KMS-11 (cell line): ENCODE data around the gene TMEM184A.

Source experiments
- H2AFZ ChIP-seq: fragments of 200-600 bp; sonication (generic); 2 replicates; pipeline ENCODE4 v1.6.1; 2016; ENCODE audit warnings: antibody characterized with exemption, mixed run types, low read depth
- H3K27ac ChIP-seq: fragments of 200-600 bp; sonication (generic); 2 replicates; pipeline ENCODE4 v1.6.1; 2016; ENCODE audit warnings: mild to moderate bottlenecking, mixed run types
- H3K27me3 ChIP-seq: fragments of 200-600 bp; sonication (generic); 2 replicates; pipeline ENCODE4 v1.6.1; 2017; ENCODE audit warnings: mild to moderate bottlenecking, low read depth, mixed run types, moderate library complexity; ENCODE audit not compliant: insufficient read depth
- H3K36me3 ChIP-seq: fragments of 200-600 bp; sonication (generic); 2 replicates; pipeline ENCODE4 v1.6.1; 2017; ENCODE audit warnings: mild to moderate bottlenecking, mixed run types; ENCODE audit not compliant: insufficient read depth
- H3K4me1 ChIP-seq: fragments of 200-600 bp; sonication (generic); 2 replicates; pipeline ENCODE4 v1.6.1; 2016; ENCODE audit warnings: mild to moderate bottlenecking, low read depth, mixed run types; ENCODE audit not compliant: poor library complexity, severe bottlenecking
- H3K4me2 ChIP-seq: fragments of 200-600 bp; sonication (generic); 2 replicates; pipeline ENCODE4 v1.7.0; 2016; ENCODE audit warnings: mild to moderate bottlenecking, mixed run types
- H3K4me3 ChIP-seq: fragments of 200-600 bp; sonication (generic); IDR thresholded peaks from 2 replicates; pipeline ENCODE4 v1.6.1; 2017; ENCODE audit warnings: low read depth, low read length, mixed read lengths; ENCODE audit not compliant: insufficient read depth
- H3K79me2 ChIP-seq: fragments of 200-600 bp; sonication (generic); 2 replicates; pipeline ENCODE4 v1.6.1; 2016; ENCODE audit warnings: low read depth, mixed run types; ENCODE audit not compliant: insufficient read depth
- H3K9ac ChIP-seq: fragments of 200-600 bp; sonication (generic); 2 replicates; pipeline ENCODE4 v1.6.1; 2016; ENCODE audit warnings: mild to moderate bottlenecking, mixed run types
- H4K20me1 ChIP-seq: fragments of 200-600 bp; sonication (generic); 2 replicates; pipeline ENCODE4 v1.6.1; 2016; ENCODE audit warnings: mild to moderate bottlenecking, mixed run types; ENCODE audit not compliant: insufficient read depth
- CTCF ChIP-seq: fragments of 200-600 bp; sonication (generic); conservative IDR thresholded peaks from 2 replicates; pipeline ENCODE4 v1.6.1; 2017; ENCODE audit warnings: low read depth, mild to moderate bottlenecking, antibody characterized with exemption, low read length, moderate library complexity, mixed read lengths

TMEM184A gene

DNA sequence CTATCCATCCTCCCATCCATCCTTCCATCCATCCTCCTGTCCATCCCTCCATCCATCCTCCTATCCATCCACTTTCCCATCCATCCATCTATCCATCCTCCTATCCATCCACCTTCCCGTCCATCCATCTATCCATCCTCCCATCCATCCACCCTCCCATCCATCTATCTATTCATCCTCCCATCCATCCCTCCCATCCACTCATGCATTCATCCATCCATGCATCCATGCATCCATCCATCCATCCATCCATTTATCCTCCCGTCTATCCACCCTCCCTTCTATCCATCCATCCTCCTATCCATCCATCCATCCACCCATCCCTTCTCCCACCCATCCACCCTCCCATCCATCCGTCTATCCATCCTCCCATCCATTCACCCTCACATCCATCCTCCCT, 39.0 kb upstream of the TMEM184A start:
- H3K36me3 ChIP-seq = no peaks in the 10 kb centered on the region
- no peak overlapping the region for H3K4me3 ChIP-seq
- no peaks in the 10 kb centered on the region for H3K4me1 ChIP-seq
- H3K4me2 ChIP-seq = no peak overlapping the region
- no peaks in the 10 kb centered on the region for H4K20me1 ChIP-seq
- no peak overlapping the region for H2AFZ ChIP-seq
- no peak overlapping the region for H3K27ac ChIP-seq
- peaks cover 86% of the 10 kb centered on the region for H3K27me3 ChIP-seq
- H3K9ac ChIP-seq = no peak overlapping the region
- no peak for TF ChIP-seq CTCF
- no peaks in the 10 kb centered on the region for H3K79me2 ChIP-seq

DNA sequence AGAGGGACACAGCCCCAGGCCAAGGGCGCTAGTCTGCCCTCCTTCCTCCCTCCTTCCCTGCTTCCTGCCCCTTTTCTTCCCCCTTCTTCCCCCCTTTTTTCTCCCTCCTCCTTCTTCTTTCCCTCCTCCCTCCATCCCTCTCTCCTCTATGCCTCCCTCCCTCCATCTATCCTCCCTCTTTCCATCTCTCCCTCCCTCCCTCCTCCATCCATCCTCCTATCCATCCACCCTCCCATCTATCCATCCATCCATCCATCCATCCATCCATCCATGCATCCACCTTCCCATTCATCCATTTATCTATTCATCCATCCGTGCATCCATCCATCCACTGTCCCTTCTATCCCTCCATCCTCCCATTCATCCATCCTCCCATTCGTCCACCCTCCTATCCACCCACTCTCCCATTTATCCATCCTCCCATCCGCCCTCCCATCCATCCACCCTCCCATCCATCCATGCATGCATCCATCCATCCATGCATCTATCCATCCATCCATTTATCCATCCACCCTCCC, 38.0 kb upstream of the TMEM184A start:
- Histone ChIP-seq H3K4me3 (no peak overlapping the region), H3K79me2 (no peaks in the 10 kb centered on the region), H3K4me2 (no peak overlapping the region), H4K20me1 (no peaks in the 10 kb centered on the region), H2AFZ (no peak overlapping the region), H3K4me1 (no peaks in the 10 kb centered on the region), H3K27ac (no peak overlapping the region), H3K36me3 (no peaks in the 10 kb centered on the region), H3K9ac (no peak overlapping the region), H3K27me3 (peaks cover 87% of the 10 kb centered on the region)
- no peak for TF ChIP-seq CTCF

GRCh38 chr7:1593091-1593866, 37.3 kb upstream of the TMEM184A start:
- TF ChIP-seq CTCF = peak; percentile 42; the same call in 1 of the 2 replicates
- no peak overlapping the region for H3K27ac ChIP-seq
- H3K79me2 ChIP-seq = no peaks in the 10 kb centered on the region
- H3K4me2 ChIP-seq = no peak overlapping the region
- H3K4me3 ChIP-seq = no peak overlapping the region
- H3K9ac ChIP-seq = no peak overlapping the region
- H2AFZ ChIP-seq = no peak overlapping the region
- no peaks in the 10 kb centered on the region for H3K4me1 ChIP-seq
- no peaks in the 10 kb centered on the region for H3K36me3 ChIP-seq
- no peaks in the 10 kb centered on the region for H4K20me1 ChIP-seq
- peaks cover 87% of the 10 kb centered on the region for H3K27me3 ChIP-seq

DNA sequence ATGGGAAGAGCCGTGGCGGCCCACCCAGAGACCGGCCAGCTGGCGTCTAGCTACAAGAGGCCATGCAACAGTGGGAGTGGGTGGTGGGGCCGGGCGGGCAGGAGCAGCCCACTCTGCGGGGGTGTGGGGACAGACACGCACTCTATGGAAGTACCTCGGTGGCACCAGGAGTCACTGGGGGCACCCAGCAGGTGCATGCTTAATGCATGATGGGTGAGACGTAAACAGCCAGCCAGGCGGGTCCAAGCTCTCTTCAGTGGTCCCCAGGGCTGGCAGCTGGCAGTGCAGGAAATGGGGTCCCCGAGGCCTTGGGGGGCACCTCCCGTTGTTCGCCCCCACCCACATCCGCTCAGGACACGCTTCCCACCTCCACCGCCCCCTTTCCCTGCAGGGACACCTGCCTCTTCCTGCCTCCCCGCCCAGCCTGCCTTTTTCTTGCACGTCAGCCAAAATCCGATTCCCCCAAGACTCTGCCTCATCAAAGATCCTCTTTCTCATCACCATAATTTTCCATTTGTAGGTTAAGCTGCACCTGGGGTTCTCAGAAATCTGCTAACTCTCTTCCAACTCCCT, 36.4 kb upstream of the TMEM184A start:
- peaks cover 87% of the 10 kb centered on the region for H3K27me3 ChIP-seq

More for the DNA sequence above, 36.4 kb upstream of the TMEM184A start:
- no peaks in the 10 kb centered on the region for H3K79me2 ChIP-seq
- no peaks in the 10 kb centered on the region for H3K4me1 ChIP-seq
- H3K27ac ChIP-seq = no peak overlapping the region
- H3K4me3 ChIP-seq = no peak overlapping the region
- no peak overlapping the region for H3K4me2 ChIP-seq
- no peaks in the 10 kb centered on the region for H3K36me3 ChIP-seq
- H4K20me1 ChIP-seq = no peaks in the 10 kb centered on the region
- TF ChIP-seq CTCF = no peak
- no peak overlapping the region for H2AFZ ChIP-seq
- H3K9ac ChIP-seq = no peak overlapping the region
